ENCODE measurements around the gene MAS1L.

Gene MAS1L, protein sequence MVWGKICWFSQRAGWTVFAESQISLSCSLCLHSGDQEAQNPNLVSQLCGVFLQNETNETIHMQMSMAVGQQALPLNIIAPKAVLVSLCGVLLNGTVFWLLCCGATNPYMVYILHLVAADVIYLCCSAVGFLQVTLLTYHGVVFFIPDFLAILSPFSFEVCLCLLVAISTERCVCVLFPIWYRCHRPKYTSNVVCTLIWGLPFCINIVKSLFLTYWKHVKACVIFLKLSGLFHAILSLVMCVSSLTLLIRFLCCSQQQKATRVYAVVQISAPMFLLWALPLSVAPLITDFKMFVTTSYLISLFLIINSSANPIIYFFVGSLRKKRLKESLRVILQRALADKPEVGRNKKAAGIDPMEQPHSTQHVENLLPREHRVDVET

DNA sequence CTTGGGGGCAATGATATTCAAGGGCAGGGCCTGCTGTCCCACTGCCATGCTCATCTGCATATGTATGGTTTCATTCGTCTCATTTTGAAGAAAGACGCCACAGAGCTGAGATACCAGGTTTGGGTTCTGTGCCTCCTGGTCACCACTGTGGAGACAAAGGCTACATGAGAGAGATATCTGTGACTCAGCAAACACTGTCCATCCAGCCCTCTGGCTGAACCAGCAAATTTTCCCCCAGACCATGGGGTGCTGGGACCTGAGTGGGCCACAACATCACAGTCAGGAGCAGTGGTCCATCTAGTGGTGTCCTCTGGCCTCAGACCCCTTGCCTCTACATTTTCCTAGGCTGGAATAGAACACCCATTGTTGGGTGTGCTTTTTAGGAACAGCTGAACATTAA, at the start of gene MAS1L:
Gene MAS1L (minus strand): TSS at position 297 of the 400 bp plus-strand sequence. CDS start 54 bp downstream, at position 243.
- H3K4me3 ChIP-seq (ENCODE audit: low read length): no peak within 1 kb of the TSS
- TF ChIP-seq, protein P1, sequence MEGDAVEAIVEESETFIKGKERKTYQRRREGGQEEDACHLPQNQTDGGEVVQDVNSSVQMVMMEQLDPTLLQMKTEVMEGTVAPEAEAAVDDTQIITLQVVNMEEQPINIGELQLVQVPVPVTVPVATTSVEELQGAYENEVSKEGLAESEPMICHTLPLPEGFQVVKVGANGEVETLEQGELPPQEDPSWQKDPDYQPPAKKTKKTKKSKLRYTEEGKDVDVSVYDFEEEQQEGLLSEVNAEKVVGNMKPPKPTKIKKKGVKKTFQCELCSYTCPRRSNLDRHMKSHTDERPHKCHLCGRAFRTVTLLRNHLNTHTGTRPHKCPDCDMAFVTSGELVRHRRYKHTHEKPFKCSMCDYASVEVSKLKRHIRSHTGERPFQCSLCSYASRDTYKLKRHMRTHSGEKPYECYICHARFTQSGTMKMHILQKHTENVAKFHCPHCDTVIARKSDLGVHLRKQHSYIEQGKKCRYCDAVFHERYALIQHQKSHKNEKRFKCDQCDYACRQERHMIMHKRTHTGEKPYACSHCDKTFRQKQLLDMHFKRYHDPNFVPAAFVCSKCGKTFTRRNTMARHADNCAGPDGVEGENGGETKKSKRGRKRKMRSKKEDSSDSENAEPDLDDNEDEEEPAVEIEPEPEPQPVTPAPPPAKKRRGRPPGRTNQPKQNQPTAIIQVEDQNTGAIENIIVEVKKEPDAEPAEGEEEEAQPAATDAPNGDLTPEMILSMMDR (conservative IDR thresholded peaks at IDR 0.05; ENCODE audit: low read length): no peak
- no peak for DNase-seq (ENCODE audit: low read depth)

DNA sequence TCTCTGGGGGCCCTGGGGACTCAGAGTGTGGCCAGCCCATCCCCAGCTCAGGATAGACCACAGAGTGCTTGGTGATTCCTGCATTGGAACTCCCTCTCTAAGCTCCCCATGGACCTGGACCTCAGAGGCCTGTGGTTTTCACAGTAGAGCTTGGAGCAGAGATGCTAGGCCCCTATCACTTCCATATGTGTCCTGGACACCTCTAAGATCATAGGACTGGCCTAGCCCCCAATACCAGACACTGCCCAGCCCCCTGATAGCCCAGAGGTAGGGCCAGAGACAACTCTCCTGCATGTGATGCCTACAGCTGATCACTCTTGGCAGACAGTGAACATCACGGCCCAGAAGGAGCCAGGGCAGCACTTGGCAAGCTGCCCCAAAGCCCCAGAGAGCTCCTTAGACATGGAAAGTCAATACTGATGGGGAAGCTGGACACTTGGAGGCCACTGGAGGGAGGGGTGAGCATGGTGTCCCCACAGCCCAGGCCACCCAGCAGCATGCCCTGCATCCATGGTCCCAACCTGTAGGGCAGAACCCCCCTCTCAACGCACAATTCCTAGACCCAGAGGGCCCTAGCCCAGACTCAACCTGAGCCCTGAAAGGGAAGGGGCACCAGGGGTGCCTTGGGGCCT, 44.7 kb upstream of the MAS1L start:
- DNase-seq (ENCODE audit: low read depth): no peak
- TF ChIP-seq, protein P1 (conservative IDR thresholded peaks at IDR 0.05; ENCODE audit: low read length): no peak

DNA sequence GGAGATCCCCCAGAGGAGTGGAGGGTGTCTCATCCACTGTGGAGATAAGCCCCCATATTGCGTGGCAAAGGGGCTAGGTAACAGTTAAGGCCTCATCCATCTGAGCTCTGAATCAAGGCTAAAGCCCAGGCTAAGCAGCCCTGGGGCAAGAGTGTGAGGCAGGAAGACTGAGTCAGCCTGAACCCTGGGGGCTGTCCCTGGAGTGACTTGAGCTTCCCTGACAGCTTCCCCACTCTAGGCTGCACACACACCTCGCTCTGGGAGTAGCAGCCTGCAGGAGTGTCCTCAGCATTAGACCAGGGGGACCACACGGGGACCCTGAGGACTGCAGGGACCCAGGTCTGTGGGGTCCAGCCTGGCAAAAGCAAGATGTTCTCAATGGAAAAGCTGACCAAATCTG, 43.9 kb upstream of the MAS1L start:
- no peak overlapping the region for H3K4me3 ChIP-seq (ENCODE audit: low read length)
- DNase-seq (ENCODE audit: low read depth): no peak
- TF ChIP-seq, protein P1 (conservative IDR thresholded peaks at IDR 0.05; ENCODE audit: low read length): no peak

More for the DNA sequence above, 44.7 kb upstream of the MAS1L start:
- no peak overlapping the region for H3K4me3 ChIP-seq (ENCODE audit: low read length)

DNA sequence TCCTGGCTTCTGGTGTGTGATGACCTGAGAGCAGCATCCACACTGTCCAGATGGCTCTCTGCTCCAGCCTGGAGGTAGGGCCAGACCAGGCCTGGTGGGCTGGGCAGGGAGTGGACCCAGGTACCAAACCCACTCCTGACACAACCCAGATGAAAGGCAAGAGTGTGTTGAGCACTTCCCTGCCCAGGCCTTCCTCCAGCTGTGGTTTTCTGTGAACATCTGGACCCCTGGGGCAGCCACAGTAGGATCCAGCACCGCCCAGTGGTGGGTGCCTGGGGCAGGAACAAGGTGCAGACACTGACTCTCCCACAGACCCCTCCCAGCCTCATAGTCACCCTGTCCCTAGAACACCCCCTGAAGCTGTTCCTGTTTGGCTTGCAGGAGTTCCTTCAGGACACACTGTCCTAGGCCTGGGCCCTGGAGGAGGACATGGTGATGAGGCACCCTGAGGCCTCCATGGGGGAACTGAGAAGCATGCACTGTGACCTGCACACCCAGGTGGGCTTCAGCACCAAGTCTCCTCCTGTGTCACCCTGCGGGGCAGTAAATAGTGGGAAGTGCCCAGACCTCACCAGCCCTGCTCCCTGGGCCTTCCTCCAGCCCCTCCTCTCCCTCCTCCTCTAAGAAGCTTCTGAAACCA, 43.0 kb upstream of the MAS1L start:
- H3K4me3 ChIP-seq (ENCODE audit: low read length): no peak overlapping the region
- DNase-seq (ENCODE audit: low read depth): no peak
- TF ChIP-seq, protein P1 (conservative IDR thresholded peaks at IDR 0.05; ENCODE audit: low read length): no peak

DNA sequence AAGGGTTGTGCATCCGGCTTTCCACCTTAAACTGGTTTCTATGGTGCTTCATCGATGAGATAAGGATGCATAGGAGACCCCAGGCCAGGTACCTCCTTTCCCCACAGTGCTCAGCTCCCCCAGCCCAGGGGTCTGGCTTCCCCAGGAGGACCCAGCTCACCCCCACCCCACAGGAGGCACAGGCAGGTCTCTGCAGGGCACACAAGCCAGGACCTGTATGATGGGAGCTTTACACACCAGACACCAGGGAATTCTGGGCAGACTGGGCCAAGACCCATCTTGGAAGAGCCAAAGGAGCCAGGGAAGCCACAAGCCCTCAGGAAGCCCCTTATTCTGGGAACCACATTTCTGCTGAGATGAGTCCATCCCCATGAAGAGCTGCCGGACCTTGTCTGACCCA, 42.2 kb upstream of the MAS1L start:
- TF ChIP-seq, protein P1 (conservative IDR thresholded peaks at IDR 0.05; ENCODE audit: low read length): no peak
- no peak overlapping the region for H3K4me3 ChIP-seq (ENCODE audit: low read length)
- DNase-seq (ENCODE audit: low read depth): no peak

DNA sequence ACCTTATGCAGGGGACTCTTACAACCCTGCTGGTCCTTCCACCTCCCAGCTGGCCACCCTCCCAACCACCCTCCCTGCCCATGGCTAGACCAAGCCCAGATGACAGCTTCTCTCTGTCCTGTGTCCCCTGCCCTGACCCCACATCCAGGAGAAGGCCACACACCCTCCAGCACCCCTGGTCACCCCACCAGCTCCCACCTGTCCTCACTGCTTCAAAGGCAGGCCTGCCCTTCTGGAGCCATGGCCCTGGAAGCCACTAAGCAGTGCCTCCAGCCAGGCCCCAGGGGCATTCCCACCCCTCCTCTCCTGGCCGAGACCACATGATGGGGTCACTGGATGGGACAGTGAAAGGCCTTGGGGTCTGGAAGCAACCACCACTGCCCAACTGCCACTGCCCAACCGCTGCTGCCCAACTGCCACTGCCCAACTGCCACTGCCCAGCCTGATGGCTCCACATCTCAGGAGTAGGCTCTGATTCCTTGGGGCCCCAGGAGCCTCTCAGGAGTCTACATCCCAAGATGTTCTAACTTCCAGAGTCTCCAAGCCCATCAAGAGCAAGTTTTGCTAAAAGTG, 41.3 kb upstream of the MAS1L start:
- no peak overlapping the region for H3K4me3 ChIP-seq (ENCODE audit: low read length)
- no peak for DNase-seq (ENCODE audit: low read depth)
- TF ChIP-seq, protein P1 (conservative IDR thresholded peaks at IDR 0.05; ENCODE audit: low read length): no peak

Measured in AG10803 (cell line).